Right lobe of liver (tissue), 4 donors: ENCODE results near the gene WNK2.

Experiments
- CTCF ChIP-seq, 4 donors: fragments of 200-600 bp in 3 of 4; fragments of 450-650 bp in 1 of 4; IDR thresholded peaks; one replicate each; pipeline versions ENCODE4 v1.5.1 to v1.8.0; 2016 to 2022; ENCODE audit warnings: antibody characterized with exemption in 4 of 4, mild to moderate bottlenecking in 2 of 4
- POLR2A ChIP-seq: fragments of 450-650 bp; IDR thresholded peaks from one replicate; pipeline ENCODE4 v1.6.1; 2017; ENCODE audit warnings: antibody characterized with exemption, mild to moderate bottlenecking
- donor health status: DM: no; HTN: no; CAD: no.
- donor health status: DM: no; HTN: no; CAD: no.
- donor health status: DM: no; HTN: yes; CAD: no.

DNA sequence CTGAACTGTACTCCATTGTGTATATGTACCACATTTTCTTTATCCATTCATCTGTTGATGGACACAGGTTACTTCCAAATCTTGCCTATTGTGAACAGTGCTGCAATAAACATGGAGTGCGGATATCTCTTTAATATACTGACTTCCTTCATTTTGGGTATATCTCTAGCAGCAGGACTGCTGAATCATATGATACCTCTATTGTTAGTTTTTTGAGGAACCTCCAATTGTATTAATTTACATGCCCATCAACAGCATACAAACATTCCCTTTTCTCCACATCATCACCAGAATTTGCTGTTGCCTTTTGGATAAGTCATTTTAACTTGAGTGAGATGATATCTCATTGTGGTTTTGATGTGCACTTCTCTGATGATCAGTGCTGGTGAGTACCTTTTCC, 185.7 kb downstream of the WNK2 start:
- TF ChIP-seq POLR2A (no peak), CTCF (IDR thresholded peaks at IDR 0.05) (no peak)
